DMS114 treated with DMSO at 0.1 percent for 48 hours (cell line): ENCODE data around the gene TMEM115.
"Not testable (repeated sequence)": the region's sequence is repeated elsewhere in the genome, so short reads cannot be mapped to it uniquely, and the experiment has no call there.

ENCODE experiments used
- DNase-seq: peaks from one replicate; lab custom pipeline; 2025; ENCODE audit not compliant: unreplicated experiment; lab: John Stamatoyannopoulos, UW

TMEM115 gene

DNA sequence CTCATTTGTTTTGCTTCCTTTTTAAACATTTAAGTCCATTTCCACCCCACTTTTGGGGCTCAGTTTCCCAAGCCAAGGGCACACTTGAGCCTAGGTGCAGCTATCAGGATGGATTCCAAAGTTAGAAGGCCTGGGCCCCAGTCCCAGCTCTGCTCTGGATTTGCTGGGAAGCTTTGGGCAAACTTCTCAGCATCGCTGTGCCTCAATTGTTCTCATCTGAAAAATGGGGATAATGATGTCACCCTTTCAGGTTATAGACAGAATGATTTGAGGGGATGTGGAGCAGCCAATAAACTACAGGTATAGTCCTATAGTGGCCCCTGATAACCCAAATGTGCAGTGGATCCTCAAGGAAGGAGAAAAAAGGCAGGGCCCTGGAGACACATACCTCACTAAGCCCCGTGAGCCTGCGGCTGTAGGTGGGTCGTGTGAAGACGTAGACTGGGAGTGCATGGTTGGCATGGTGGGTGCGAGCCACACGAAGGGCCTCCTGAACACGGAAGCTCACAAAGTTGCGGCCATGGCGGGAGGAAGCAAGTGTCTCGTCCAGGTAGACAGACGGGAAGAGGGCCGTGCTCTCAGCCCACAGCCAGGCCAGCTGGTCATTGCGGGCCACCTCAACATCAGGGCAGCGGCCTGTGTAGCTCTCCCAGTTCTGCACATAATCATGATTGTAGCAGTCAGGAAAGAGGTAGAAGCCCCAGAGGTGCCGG is 40.0 kb downstream of the TMEM115 start:
- DNase-seq, result no peak

DNA sequence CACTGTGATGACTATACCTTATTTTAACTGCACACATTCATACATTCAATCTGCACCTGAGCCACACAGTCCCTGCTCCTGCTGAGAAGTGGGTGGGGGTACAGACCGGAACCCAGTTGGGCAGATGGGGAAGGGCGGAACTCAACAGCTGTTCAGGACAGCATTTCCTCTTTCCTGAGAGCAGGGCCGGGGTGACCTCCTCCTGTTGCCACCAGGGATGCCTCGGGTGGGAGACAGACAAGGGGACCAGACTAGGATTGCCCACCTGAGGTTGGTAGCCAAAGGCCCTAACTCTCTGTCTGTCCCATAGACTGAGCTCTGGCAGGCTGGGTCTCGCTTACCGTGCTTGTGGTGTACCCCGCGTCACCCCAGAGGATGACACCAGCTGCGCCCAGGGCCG is 40.7 kb downstream of the TMEM115 start:
- DNase-seq, result no peak

DNA sequence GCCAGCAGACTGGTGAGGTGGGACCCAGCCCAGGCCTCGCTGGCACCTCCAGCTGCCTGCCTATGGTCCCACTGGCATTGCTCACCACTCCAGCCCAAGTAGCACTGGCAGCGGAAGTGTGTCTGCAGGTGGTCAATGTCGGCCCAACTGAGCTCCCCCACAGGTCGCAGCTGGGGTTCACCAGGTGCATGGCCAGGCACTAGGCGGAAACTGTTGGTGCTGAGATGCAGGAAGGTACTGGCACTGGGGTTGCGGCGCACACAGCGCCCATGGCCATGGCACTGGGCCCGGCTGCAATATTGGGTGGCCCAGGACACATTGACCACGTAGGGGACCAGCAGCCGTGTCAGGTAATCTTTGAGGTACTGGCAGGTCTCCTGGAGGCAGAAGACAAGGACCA is 41.2 kb downstream of the TMEM115 start:
- DNase-seq, result no peak

DNA sequence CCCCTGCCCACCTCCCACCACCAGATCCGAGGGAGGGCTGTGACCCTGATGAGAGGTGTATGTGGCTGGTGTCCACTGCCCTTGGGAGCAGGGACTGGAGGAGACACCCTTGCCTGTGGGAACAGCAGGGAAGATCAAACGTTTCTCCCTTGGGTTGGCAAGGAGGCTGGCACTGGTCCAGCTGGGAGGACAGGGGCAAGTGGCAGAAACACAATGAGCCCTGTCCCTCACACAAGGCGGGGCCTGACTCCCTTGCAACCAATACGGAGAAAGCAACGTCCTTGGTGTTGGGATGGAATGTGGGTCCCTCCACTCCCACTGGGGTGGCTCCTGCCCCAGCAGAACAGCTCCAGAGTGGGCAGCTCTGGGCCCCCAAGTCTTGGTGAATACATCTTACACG is 42.0 kb downstream of the TMEM115 start:
- DNase-seq, result no peak

DNA sequence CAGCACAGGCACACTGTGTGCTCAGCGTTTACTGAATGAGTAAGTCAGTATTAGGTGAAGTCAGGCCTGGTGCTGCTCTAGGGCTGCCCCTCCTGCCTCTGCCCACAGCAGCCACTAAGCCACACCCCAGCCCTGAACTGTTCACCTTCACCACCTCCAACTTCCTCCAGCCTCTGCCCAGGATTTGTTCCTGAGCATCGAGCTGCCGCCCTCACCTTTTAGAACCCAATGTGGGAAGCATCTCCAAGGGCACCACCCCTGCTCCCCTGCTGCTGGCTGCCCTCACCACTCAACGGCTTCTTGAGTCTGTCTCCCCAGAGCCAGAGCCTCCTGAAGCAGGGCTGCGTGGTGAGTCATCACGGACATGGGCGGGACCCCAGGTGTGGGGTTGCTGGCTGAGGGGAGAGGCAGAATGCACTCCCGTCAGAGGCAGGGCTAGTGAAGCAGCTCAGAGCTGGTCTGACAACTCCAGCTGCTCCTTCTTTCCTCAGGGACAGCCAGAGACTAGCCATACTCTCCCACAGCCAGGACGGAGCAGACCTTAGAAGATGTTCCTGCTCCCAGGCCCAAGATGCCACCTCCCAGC is 42.6 kb downstream of the TMEM115 start:
- no peak for DNase-seq

DNA sequence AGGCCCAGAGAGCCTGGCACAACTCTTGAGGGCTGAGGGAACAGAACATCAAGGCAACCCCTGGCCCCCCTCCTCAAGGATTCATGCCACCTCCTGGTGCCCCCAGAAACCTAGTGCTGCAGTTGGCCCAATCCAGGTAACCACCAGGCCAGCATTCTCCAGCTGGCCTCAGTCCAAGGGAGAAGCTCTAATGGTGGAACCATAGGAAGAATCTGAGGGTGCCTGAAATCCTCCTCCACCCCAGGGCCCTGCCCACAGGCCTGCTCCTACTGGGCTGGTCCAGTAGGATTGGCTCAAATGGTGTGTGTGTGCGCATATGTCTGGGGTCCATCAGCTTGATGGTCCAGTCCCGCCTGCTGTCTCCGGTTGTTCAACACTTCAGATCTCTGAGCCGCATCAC is 44.5 kb downstream of the TMEM115 start:
- no peak for DNase-seq

DNA sequence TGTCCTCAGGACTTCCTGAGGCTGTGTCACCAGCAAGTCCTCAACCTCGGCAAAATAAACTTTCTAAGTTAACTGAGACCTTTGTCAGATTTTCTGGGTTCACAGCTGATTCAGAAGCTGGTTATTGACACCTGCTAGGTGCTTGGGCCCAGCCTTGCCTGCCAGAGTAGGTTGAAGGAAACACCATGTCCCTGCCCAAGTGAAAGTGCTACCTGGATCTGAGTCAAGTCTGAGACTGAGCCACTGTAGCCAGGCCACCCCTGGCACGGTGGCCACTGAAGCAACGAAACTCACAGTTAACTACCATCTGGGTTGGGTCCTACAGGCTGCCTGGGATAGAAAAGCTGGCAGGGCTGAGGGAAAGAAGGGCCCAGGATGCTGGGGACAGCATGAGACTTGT is 45.0 kb downstream of the TMEM115 start:
- no peak for DNase-seq

DNA sequence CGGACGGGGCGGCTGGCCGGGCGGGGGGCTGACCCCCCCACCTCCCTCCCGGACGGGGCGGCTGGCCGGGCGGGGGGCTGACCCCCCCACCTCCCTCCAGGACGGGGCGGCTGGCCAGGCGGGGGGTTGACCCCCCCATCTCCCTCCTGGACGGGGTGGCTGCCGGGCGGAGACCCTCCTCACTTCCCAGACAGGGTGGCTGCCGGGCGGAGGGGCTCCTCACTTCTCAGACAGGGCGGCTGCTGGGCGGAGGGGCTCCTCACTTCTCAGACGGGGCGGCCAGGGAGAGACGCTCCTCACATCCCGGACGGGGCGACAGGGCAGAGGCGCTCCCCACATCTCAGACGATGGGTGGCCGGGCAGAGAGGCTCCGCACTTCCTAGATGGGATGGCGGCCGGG is 47.3 kb downstream of the TMEM115 start:
- not testable (repeated sequence) for DNase-seq
